ENCODE data around the gene LGR6.

The LGR6 gene

GRCh38 chr1:202201266-202201665 lies 7.7 kb downstream of the LGR6 start:
- DNase-seq, result no peak

- no peak for DNase-seq
Measured at GRCh38 chr1:202201971-202202370, 8.4 kb downstream of the LGR6 start.

GRCh38 chr1:202202500-202203168 lies 9.0 kb downstream of the LGR6 start:
- DNase-seq, result no peak

GRCh38 chr1:202203238-202204039 lies 9.8 kb downstream of the LGR6 start:
- no peak for DNase-seq

- no peak for DNase-seq
Measured at GRCh38 chr1:202204065-202204464, 10.5 kb downstream of the LGR6 start.

- no peak for DNase-seq
Measured at GRCh38 chr1:202205523-202206190, 12.1 kb downstream of the LGR6 start.

- no peak for DNase-seq
Measured at GRCh38 chr1:202207292-202207691, 13.7 kb downstream of the LGR6 start.

- DNase-seq, result no peak
Measured at GRCh38 chr1:202208351-202208857, 14.8 kb downstream of the LGR6 start.

GRCh38 chr1:202210385-202210784 lies 16.8 kb downstream of the LGR6 start:
- DNase-seq, result no peak

GRCh38 chr1:202210969-202211368 lies 17.4 kb downstream of the LGR6 start:
- no peak for DNase-seq

- DNase-seq, result no peak
Measured at GRCh38 chr1:202212787-202213186, 19.2 kb downstream of the LGR6 start.

- peak; percentile 29 for DNase-seq
Measured at GRCh38 chr1:202213361-202214088, 19.9 kb downstream of the LGR6 start.

GRCh38 chr1:202214089-202214843 lies 20.7 kb downstream of the LGR6 start:
- DNase-seq, result no peak

GRCh38 chr1:202215472-202216130 lies 22.0 kb downstream of the LGR6 start:
- DNase-seq, result no peak

- DNase-seq, result no peak
Measured at GRCh38 chr1:202216691-202217090, 23.1 kb downstream of the LGR6 start.

- DNase-seq, result no peak
Measured at GRCh38 chr1:202217516-202217915, 23.9 kb downstream of the LGR6 start.

GRCh38 chr1:202217951-202218350 lies 24.4 kb downstream of the LGR6 start:
- no peak for DNase-seq

- DNase-seq, result no peak
Measured at GRCh38 chr1:202220733-202221132, 27.1 kb downstream of the LGR6 start.

- no peak for DNase-seq
Measured at GRCh38 chr1:202221911-202222909, 28.6 kb downstream of the LGR6 start.

GRCh38 chr1:202223121-202223860 lies 29.7 kb downstream of the LGR6 start:
- DNase-seq, result no peak
